Sigmoid colon (tissue), 4 donors: ENCODE data around the gene PFKP.

ENCODE experiments used
- CTCF ChIP-seq, 4 experiments: fragments of 450-650 bp in 3 of 4; fragments of 200-600 bp in 1 of 4; IDR thresholded peaks; one replicate each; pipeline ENCODE4 v1.5.1; 2016 to 2019; ENCODE audit warnings: antibody characterized with exemption in 4 of 4, mild to moderate bottlenecking in 3 of 4, moderate library complexity in 2 of 4
- EP300 ChIP-seq, 4 donors: sonication (generic); formaldehyde crosslinking; IDR thresholded peaks; one replicate each; pipeline ENCODE4 v1.6.1; 2017; ENCODE audit warnings: antibody characterized with exemption in 4 of 4
- POLR2A ChIP-seq, 2 donors: fragments of 450-650 bp; IDR thresholded peaks; one replicate each; pipeline ENCODE4 v1.6.1; 2016; ENCODE audit warnings: antibody characterized with exemption in 2 of 2, mild to moderate bottlenecking in 2 of 2, moderate library complexity in 2 of 2
- POLR2AphosphoS5 ChIP-seq, 4 donors: sonication (generic); formaldehyde crosslinking; IDR thresholded peaks; one replicate each; pipeline ENCODE4 v1.6.1; 2017; ENCODE audit warnings: antibody characterized with exemption in 4 of 4

- TF ChIP-seq CTCF (IDR thresholded peaks at IDR 0.05), result no peak
- TF ChIP-seq POLR2A (IDR thresholded peaks at IDR 0.05), result no peak
- no peak for TF ChIP-seq EP300 (IDR thresholded peaks at IDR 0.05)
- no peak for TF ChIP-seq POLR2AphosphoS5 (IDR thresholded peaks at IDR 0.05)
Measured at GRCh38 chr10:3167611-3168330, 100.4 kb downstream of the PFKP start.
